GM18867 (cell line): ENCODE results near the gene MED17.
"Not testable (repeated sequence)": the region's sequence is repeated elsewhere in the genome, so short reads cannot be mapped to it uniquely, and the experiment has no call there.

Source experiments
- ATAC-seq: cut with Tn5 transposase; IDR thresholded peaks from one replicate; pipeline ENCODE4 v1.9.1; 2021; ENCODE audit warnings: mild to moderate bottlenecking, moderate library complexity; ENCODE audit not compliant: unreplicated experiment

Gene MED17

DNA sequence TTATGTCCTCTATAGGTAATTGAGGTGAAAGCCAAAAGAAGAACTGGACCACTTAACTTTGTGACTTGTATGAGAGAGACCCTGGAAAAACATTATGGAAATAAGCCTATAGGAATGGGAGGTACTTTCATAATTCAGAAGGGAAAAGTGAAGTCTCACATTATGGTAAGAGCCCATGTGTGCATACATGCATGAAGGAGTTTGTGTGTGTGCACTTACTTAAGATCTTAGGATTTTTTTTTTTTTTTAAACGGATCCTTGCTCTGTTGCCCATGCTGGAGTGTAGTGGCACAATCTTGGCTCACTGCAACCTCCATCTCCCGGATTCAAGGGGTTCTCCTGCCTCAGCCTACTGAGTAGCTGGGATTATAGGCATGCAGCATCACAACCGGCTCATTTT, 26.8 kb upstream of the MED17 start:
- ATAC-seq = no peak

DNA sequence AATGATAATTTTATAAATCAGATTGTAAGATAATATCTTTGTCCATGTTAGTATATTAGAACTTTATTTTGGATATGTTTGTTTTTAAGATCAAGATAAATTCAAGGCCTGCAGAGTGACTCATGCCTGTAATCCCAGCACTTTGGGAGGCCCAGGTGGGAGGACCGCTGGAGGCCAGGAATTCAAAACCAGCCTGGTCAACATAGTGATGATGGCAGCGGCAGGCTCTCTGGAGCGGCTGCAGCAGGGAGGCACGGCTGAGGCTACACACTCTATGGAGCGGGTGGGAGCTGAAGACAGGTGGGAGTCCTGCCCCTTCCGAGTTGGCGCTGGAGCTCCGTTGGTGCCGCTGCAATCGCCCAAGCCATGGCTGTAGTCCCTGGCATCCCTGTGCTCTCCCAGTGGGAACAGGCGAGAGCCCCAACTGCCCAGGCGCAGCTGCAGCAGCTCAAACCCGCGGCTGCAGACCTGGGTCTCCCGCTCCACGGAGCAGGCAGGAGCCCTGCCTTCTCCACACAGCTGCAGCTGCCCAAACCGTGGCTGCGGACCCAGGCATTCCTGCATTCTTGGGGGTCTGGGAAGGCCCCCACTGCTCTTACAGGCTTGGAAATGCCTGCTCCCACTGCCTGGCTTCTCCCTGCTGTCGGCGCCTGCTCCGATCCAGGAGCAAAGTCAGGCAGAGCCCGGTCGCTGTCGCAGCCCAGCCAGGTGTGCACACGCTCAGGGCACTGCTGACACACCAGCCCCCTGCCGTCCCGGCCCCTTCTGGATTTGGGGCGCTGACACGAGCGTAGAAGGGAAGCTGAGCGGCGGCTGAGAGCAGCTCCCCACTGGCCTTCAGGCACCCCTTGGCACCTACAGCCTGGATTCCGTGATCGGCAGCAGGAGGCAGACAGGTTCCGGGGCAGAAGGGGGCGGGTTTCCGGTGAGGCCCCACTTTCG, 25.9 kb upstream of the MED17 start:
- ATAC-seq = no peak

DNA sequence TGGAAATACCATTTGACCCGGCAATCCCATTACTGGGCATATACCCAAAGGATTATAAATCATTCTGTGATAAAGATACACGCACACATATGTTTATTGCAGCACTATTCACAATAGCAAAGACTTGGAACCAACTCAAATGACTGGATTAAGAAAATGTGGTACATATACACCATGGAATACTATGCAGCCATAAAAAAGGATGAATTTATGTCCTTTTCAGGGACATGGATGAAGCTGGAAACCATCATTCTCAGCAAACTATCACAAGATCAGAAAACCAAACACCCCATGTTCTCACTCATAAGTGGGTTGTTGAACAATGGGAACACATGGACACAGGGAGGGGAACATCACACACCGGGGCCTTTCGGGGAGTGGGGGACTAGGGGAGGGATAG, 25.0 kb upstream of the MED17 start:
- not testable (repeated sequence) for ATAC-seq

DNA sequence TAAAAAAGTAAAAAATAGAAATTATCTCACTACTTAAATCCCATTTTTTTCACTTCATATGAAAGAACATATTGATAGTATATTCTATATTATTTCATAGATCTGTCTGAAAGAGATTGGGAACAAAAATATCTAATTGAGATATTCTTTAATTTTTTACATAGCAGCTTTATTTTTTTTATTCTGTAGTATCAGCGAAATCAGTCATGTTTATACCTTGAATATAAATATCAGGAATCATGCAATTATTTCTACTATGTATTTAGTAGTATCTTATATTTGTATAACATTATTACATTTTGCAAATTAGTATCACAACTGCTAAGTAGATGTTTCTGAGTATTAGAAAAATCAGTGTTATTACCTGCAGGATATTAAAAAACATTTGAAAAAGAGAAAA, 22.2 kb upstream of the MED17 start:
- ATAC-seq = no peak

DNA sequence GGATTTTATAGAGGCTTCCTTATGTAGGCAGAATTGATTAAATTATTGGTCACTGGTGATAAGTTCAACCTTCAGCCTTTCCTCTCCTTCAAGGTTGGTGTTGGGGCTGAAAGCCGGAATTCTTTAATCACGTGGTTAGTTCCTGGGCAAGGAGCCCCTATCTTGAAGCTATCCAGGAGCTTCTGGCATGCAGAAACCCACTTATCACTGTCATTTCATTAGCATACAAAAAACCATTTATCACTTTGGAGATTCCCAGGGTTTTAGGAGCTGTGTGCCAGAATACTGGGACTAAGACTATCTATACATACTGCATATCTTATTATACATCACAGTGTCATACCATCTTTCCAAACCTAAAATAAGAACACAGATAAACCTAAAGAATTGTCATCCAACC, 18.5 kb upstream of the MED17 start:
- ATAC-seq = no peak

DNA sequence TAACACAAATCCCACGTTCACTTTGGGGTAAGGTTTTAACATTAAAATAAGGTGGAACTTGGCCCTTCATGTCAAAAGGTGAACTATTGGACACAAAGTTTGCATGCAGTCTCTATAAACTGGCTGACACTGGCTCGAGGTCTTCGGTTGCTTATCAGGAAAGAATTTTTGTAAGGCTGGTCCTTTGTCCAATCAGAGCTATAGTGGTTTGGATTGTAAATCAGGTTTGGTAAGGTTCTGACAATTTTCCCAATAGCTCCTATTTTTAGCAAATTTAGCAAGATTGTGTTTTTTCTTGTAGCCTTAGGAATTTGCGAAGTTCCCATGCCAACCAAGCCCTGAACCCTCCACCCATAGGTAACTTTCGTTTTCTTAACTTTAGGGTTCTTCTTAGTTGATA, 17.6 kb upstream of the MED17 start:
- ATAC-seq = no peak

DNA sequence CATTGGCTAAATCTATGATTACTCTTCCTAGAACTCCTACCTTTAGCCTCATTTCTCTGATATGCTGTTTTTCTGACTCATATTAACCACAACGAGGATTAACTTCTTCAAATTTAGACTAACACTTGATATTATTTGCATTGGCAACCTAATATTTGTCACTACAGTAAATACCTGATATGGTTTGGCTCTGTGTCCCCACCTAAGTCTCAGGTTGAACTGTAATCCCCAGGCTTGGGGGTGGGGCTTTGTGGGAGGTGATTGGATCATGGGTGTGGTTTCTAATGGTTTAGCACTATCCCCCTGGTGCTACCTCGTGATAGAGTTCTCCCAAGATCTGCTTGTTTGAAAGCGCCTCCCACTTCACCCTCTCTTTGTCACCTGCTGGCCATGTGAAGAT, 17.1 kb upstream of the MED17 start:
- ATAC-seq = no peak

DNA sequence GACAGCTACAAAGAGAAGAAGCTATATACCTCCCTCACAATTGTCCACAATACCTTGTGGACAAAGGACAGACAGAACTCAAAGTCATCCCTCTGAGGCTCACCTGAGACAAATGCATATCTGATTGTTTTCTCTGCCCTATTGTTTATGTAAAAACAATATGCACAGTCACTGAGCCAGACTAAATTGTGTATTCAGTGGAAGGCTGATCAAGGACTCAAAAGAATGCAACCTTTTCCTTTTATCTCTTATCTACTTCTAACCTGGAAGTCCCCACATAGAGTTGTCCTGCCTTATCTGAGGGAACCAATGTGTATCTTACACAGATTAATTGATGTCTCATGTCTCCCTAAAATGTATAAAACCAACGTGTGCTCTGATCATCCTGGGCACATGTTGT, 13.9 kb upstream of the MED17 start:
- no peak for ATAC-seq

DNA sequence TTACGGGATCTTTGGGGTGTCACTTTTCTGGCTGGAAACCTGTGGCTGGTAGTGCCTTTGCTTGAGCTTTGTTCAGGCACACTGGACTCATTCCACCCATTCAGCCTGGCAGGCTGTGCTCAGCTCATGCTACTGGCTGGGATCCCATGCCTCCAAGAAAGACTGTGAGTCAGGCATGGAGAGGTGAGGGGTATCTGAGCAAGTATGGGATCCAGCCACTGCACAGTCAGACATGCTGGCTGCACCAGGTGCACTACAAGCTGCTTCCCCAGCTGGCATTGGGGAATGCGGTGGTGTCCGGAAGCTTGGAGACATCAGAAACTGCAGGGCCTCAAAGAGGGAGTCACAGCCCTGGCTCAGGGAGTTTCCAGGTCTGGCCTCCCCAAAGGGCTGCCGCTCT, 12.0 kb upstream of the MED17 start:
- no peak for ATAC-seq

DNA sequence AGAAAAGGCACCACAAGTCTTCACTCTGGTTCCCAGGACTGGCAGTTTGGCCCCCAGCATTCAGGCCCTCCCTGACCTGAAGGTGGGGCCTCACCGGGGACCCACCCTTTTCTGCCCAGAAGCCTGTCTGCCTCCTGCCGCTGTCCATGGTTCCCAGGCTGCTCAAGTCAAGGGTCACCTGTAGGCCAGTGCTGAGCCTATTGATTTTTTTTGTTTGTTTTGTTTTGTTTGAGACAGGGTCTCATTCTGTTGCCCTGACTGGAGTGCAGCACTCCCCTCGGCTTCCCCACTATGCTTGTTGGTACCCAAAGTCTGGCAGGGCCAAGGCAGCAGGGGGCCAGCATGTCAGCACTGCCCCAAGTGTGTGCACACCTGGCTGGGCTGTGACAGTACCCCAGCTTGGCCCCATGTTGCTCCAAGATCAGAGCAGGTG, 11.0 kb upstream of the MED17 start:
- no peak for ATAC-seq

DNA sequence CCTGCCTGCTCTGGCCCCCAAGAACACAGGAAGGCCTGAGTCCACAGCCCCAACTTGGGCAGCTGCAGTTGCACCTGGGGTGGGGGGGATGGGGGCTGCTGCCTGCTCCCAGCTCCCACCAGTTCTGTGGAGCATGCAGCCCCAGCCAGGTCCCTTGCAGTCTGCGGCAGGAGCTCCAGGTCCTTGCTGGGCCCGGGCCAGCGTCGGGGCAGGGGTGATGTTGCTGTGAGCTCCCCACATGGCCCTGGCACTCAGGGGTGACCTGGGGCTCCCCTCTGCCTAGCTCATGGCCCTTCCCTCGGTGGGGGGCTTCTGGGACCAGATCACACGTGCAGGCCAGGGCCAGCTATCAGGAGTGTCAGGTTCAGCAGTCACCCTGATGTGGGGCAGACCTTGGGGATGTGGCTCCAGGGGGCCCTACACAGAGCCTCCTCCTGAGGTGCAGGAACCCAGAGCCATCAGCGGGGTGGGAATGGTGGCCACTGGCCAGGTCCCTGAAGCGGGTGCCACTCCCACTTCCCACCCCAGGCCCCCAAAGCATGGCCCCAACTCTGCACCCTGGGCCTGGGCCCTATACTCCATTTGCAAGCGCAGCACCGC, 10.4 kb upstream of the MED17 start:
- no peak for ATAC-seq

DNA sequence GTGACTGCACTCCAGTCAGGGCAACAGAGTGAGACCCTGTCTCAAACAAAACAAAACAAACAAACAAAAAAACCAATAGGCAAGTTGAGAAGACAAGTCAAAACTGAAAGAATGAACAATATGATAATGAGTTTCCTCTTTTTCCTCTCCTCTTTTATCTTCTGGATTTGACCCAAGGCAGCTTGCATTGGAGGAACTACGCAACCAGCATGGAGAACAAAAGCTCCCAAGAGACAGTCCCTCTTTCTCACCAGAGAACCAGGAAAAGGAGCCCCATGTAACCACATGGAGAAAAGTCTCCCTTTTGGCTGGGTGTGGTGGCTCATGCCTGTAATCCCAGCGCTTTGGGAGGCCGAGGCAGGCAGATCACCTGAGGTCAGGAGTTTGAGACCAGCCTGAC, 9.5 kb upstream of the MED17 start:
- ATAC-seq = not testable (repeated sequence)

DNA sequence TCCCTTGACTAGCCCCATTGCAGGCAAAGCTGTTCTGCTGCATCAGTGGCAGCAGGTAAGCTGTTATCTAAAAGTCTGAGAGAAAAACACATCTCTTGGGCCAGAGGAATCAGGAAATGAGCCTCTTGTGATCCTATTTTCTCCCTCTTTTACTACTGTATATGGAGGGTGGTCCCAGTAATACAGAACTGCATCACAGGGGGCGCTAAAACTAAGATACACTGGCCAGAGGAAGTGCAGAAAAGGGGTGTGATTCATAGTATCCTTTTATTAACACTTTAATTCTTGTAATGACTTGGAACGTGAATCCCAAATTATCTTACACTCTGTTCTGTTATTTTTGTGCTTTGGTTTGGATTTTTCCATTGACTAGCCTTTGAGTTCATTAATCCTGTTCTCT, 8.8 kb upstream of the MED17 start:
- ATAC-seq = no peak

DNA sequence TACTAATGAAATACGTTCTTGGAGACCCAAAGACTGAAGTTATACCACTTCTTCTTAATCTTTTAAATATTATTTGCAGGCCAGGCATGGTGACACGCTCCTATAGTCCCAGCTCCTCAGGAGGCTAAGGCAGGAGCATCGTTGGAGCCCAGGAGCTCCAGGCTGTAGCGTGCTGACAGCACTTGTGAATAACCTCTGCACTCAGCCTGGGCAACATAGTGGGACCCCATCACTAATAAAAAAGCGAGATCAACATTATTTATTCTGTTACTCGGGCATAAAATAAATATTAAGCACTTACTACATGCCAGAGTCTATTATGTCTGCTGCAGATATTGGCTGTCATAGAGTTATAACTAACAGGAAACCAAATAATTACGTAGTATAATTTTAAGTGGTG, 720 bp upstream of the MED17 start:
- ATAC-seq = no peak

DNA sequence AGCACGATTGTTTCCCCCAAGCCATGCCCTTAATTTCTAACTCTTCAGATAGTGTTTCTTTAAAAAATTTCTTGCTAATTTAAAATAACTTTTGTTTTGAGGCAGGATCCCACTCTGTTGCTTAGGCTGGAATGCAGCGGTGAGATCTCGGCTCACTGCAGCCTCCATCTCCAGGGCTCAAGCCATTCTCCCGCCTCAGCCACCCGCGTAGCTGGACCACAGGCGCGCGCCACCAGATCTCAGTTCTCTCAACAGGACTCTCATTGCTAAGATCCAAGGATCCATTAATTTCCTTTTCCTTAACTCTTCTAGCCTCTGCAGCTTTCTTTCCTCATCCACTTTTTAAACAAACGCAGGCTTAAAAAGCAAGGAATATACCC, 327 bp upstream of the MED17 start:
- peak; percentile 47 for ATAC-seq

DNA sequence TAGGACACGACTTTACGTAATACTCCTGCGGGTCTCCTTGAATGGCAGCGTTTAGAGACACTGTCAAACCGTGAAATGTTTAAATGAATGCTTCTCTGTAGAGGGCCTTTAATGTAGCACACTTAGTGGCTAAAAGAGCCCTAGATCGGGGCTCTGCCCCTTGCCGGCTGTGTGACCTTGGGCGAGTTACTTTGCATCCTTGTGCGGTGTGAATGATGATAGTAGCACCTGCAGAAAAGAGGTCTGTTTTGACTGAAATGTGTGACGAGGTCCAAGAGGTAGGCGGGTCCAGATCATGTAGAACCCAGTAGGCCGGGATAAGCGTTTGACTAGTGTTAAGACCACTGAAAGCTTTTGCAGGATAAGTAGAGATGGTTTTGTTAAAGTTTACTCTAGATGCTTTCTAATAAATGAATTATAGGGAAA, 866 bp downstream of the MED17 start:
- peak; percentile 45 for ATAC-seq

DNA sequence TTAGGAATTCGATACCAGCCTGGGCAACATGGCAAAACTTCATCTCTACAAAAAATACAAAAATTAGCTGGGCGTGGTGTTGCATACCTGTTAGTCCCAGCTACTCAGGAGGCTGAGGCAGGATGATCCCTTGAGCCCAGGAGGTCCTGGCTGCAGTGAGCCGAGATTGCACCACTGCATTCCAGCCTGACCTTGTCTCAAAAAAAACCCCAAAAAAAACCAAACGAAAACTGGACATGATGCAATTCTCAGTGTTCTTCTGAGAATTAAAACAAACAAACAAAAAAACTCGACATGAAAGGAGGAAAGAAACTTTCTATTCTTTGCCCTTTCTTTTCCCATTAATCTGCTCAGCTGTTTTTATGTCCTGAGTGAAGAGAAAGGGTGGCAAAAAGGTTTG, 7.4 kb downstream of the MED17 start:
- ATAC-seq = no peak

DNA sequence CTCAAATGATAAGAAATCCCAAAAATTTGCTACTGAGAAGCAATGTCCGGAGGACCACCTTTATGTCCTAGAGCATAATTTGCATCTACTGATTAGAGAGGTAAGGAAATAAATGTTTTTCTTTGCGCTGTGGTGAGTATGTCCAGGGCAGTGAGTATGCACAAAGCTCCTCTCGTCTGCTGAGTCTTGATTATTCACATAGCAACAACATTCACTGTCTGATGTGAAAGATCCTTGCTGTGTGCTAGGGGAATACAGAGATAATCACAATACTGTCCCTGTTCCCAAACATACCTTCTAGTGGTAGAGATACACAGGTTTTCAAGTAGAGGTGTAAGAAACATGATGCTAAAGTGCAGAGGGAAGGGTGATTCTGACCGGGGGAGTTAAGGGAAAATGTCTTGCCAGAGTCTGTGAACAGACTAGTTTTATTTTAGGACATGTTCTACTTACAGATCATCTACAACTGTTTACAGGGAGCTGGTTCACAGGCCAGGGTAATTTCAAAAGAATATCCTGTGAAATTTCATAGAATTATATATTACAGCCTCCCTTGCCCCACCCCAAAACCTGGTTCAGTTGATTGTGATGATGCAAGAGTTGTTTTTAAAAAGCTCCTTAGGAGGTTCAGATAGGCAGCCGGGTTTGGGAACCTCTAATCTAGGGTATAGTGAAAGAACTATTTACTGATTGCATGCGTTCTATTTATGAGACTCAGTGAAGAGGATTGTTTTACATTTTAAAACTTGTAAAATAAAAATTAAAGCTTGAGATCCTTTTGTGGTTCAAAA, 12.6 kb downstream of the MED17 start:
- no peak for ATAC-seq

DNA sequence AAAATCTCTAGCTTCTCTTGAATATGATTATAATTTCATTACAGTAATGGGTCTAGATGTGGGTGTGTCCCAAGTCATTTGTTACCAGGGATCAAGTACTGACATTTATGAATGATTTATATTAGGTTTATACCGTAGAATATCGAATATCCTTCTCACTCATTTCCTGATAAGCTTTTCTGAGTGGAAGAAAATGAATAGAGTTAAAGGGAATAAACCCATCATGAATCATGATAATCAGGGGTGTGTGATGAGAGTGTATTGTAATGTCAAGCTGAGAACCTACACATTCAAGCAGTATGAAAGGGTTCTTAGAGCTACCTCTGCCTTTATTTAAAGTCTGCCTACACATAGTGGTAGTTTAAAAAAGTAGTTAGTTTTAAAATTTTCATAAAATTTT, 17.3 kb downstream of the MED17 start:
- no peak for ATAC-seq

DNA sequence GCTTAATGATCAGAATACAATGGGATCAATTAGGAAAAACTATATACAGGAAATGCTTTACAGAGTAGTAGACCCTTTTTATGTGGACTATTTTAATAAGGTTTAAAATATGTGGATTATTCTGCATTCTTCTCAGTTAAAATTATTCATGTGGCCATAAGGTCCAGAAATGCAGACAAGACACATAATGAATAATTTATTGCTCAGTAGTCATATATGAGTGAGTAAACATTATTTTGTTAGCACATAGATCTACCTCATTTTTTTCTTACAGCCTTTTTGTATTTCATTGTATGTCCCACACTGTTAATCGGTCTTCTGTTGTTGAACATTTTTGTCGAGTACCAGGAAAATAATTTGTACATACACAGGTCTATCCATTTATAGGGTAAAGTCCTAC, 20.8 kb downstream of the MED17 start:
- no peak for ATAC-seq

DNA sequence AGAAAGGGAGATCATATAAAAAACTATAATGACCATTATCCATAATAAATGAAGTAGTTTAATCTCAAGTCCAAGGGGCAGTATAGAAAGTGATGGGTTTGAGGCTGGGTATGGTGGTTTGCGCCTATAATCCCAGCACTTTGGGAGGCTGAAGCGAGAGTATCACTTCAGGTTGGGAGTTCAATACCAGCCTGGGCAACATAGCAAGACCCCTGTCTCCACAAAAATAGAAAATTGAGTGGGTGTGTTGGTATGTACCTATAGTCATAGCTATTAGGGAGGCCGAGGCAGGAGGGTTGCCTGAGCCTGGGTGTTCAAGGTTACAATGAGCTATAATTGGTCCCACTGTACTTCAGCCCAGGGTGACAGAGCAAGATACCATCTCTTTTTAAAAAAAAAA, 23.9 kb downstream of the MED17 start:
- no peak for ATAC-seq

DNA sequence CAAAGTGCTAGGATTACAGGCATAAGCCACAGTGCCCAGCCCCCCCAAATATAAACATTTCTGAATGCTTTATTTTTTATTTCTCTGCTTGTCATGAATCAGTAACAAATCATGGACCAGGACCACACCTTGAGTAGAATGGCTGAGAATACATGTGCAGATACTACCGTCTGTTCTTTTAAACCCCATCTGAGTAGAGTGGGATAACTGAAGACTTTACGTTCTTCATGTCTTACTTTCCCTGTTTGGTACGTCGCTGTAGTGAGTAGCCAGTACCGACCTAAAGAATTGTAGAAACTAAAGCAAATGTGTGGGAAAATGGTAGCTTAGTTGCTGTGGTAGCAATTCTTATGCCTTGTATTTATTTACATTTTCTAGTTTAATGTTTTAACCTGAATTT, 29.9 kb downstream of the MED17 start:
- ATAC-seq = no peak
